ENCODE data around the gene SLC14A1. TPM values are rescaled to one million over a fixed set of nuclear protein-coding genes. Genes with fewer than 3 reads are reported as not detected.

SLC14A1 gene
- total and polyA plus RNA-seq, 2 donors (not counting 1 experiment from before 2014, with no cell fraction given), result 5.8 to 6.4 TPM

DNA sequence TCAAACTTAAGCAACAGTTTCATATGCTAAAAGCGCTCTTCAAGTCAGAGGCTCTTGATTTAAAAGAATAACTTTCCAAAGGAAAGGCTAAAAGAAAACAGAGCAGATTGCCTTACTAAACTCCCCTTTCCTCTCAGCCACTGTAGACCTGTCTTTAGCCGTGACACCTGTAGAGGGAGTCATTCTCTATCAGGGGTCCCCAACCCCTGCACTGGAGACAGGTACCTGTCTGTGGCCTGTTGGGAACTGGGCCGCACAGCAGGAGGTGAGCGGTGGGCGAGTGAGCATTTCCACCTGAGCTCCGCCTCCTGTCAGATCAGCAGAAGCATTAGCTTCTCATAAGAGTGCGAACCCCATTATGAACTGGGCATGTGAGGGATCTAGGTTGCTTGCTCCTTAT, 9.6 kb downstream of the SLC14A1 start:
- H3K79me2 ChIP-seq (ENCODE audit: control insufficient read depth, insufficient read depth, low read length), result no peaks in the 10 kb centered on the region
- H3K4me2 ChIP-seq (replicated peaks; ENCODE audit: low read depth, low read length, poor library complexity, severe bottlenecking), result no peak overlapping the region
- intact Hi-C loops (cut with micrococcal nuclease), result no loop called here
- POLR2A ChIA-PET, result no interaction called here
- no peaks in the 10 kb centered on the region for H3K4me1 ChIP-seq (ENCODE audit: control insufficient read depth in 2 of 2, insufficient read depth in 2 of 2, low read length in 2 of 2)
- DNase-seq, result no peak
- H3K27me3 Mint-ChIP-seq, result peaks cover 5% of the 10 kb centered on the region
- no peak for TF ChIP-seq EZH2 (IDR thresholded peaks at IDR 0.05; ENCODE audit: borderline replicate concordance, insufficient read depth, low read depth, low read length, poor library complexity, severe bottlenecking)
- TF ChIP-seq, protein P1, sequence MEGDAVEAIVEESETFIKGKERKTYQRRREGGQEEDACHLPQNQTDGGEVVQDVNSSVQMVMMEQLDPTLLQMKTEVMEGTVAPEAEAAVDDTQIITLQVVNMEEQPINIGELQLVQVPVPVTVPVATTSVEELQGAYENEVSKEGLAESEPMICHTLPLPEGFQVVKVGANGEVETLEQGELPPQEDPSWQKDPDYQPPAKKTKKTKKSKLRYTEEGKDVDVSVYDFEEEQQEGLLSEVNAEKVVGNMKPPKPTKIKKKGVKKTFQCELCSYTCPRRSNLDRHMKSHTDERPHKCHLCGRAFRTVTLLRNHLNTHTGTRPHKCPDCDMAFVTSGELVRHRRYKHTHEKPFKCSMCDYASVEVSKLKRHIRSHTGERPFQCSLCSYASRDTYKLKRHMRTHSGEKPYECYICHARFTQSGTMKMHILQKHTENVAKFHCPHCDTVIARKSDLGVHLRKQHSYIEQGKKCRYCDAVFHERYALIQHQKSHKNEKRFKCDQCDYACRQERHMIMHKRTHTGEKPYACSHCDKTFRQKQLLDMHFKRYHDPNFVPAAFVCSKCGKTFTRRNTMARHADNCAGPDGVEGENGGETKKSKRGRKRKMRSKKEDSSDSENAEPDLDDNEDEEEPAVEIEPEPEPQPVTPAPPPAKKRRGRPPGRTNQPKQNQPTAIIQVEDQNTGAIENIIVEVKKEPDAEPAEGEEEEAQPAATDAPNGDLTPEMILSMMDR (IDR thresholded peaks at IDR 0.05), result no peak
- no peaks in the 10 kb centered on the region for H3K9me3 Mint-ChIP-seq (ENCODE audit: insufficient read depth)
- 98% methylated on average over 6 of the region's 7 CpGs for WGBS (ENCODE audit: insufficient coverage)
- no peak overlapping the region for H3K4me3 ChIP-seq (ENCODE audit: control extremely low read depth in 1 of 5, extremely low read depth in 1 of 5, insufficient read depth in 1 of 5, low read depth in 2 of 5, low read length in 4 of 5)
- no peaks in the 10 kb centered on the region for H3K27me3 ChIP-seq (replicated peaks in 1 of 4; ENCODE audit: control extremely low read depth in 1 of 4, control insufficient read depth in 3 of 4, insufficient read depth in 4 of 4, low read length in 3 of 4)
- H3K4me1 Mint-ChIP-seq, result no peaks in the 10 kb centered on the region
- H3K36me3 ChIP-seq (replicated peaks in 1 of 2; ENCODE audit: control extremely low read depth in 1 of 2, control insufficient read depth in 1 of 2, extremely low read depth in 1 of 2, insufficient read depth in 2 of 2, low read length in 1 of 2), result no peaks in the 10 kb centered on the region
- H3K27ac Mint-ChIP-seq, result no peak overlapping the region
- no peaks in the 10 kb centered on the region for H3K9me3 ChIP-seq (ENCODE audit: control extremely low read depth in 1 of 3, control insufficient read depth in 2 of 3, insufficient read depth in 1 of 3, low read length in 2 of 3)
- H3K27ac ChIP-seq (ENCODE audit: low read length in 2 of 2), result no peak overlapping the region
- no peak overlapping the region for H2AFZ ChIP-seq (ENCODE audit: insufficient read depth, low read depth, low read length, poor library complexity, severe bottlenecking)
- no peak overlapping the region for H3K9ac ChIP-seq (ENCODE audit: low read length)
- ATAC-seq (ENCODE audit: low read depth), result no peak
- H4K20me1 ChIP-seq (ENCODE audit: control insufficient read depth, insufficient read depth, low read length, poor library complexity, severe bottlenecking), result no peaks in the 10 kb centered on the region
- CTCF ChIA-PET, result no interaction called here
- no peak overlapping the region for H3K4me3 Mint-ChIP-seq

DNA sequence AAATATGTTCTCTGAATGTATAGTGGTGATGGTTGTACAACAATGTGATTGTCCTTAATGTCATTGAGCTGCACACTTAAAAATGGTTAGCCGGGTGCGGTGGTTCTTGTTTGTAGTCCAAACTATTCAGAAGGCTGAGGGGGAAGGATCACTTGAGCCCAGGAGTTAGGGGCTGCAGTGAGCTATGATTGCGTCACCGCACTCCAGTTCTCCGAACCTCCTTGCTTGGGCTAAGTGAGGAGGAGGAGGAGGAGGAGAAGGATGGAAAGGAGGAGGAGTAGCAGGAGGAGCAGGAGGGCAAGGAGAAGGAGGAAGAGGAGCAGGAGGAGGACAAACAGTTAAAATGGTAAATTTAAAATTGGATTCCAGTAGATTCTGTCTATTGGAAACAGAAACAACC, 10.5 kb downstream of the SLC14A1 start:
- ATAC-seq (ENCODE audit: low read depth) (no peak), DNase-seq (no peak)
- no peaks in the 10 kb centered on the region for H3K27me3 ChIP-seq (replicated peaks in 1 of 4; ENCODE audit: control extremely low read depth in 1 of 4, control insufficient read depth in 3 of 4, insufficient read depth in 4 of 4, low read length in 3 of 4)
- CTCF ChIA-PET, result interaction anchor here (1.9 kb wide), 1 partner anchor 11 kb away, joined by 6 read pairs; the partner anchor contains the start of gene SLC14A1
- TF ChIP-seq, protein P1 (IDR thresholded peaks at IDR 0.05), result no peak
- no peak for TF ChIP-seq EZH2 (IDR thresholded peaks at IDR 0.05; ENCODE audit: borderline replicate concordance, insufficient read depth, low read depth, low read length, poor library complexity, severe bottlenecking)
- H3K4me2 ChIP-seq (replicated peaks; ENCODE audit: low read depth, low read length, poor library complexity, severe bottlenecking), result no peak overlapping the region
- Mint-ChIP-seq H3K27ac (no peak overlapping the region), H3K9me3 (ENCODE audit: insufficient read depth) (no peaks in the 10 kb centered on the region), H3K4me3 (no peak overlapping the region), H3K4me1 (no peaks in the 10 kb centered on the region), H3K27me3 (peaks cover 5% of the 10 kb centered on the region)
- H2AFZ ChIP-seq (ENCODE audit: insufficient read depth, low read depth, low read length, poor library complexity, severe bottlenecking), result no peak overlapping the region
- peaks cover 2 to 4% of the 10 kb centered on the region in 2 experiments for H3K36me3 ChIP-seq (replicated peaks in 1 of 2; ENCODE audit: control extremely low read depth in 1 of 2, control insufficient read depth in 1 of 2, extremely low read depth in 1 of 2, insufficient read depth in 2 of 2, low read length in 1 of 2)
- H3K9me3 ChIP-seq (ENCODE audit: control extremely low read depth in 1 of 3, control insufficient read depth in 2 of 3, insufficient read depth in 1 of 3, low read length in 2 of 3), result no peaks in the 10 kb centered on the region
- intact Hi-C loops (cut with micrococcal nuclease), result no loop called here
- no peaks in the 10 kb centered on the region for H3K79me2 ChIP-seq (ENCODE audit: control insufficient read depth, insufficient read depth, low read length)
- no peaks in the 10 kb centered on the region for H3K4me1 ChIP-seq (ENCODE audit: control insufficient read depth in 2 of 2, insufficient read depth in 2 of 2, low read length in 2 of 2)
- POLR2A ChIA-PET, result no interaction called here
- no peak overlapping the region for H3K9ac ChIP-seq (ENCODE audit: low read length)
- no peaks in the 10 kb centered on the region for H4K20me1 ChIP-seq (ENCODE audit: control insufficient read depth, insufficient read depth, low read length, poor library complexity, severe bottlenecking)
- no peak overlapping the region for H3K4me3 ChIP-seq (ENCODE audit: control extremely low read depth in 1 of 5, extremely low read depth in 1 of 5, insufficient read depth in 1 of 5, low read depth in 2 of 5, low read length in 4 of 5)
- 100% methylated on average over 5 of the region's 5 CpGs for WGBS (ENCODE audit: insufficient coverage)
- no peak overlapping the region for H3K27ac ChIP-seq (ENCODE audit: low read length in 2 of 2)
